ENCODE measurements around the gene P2RX5.
A peak's percentile ranks its signal among the peaks of the same experiment; 100 is the strongest.

Gene P2RX5

GRCh38 chr17:3667366-3668278, 28.3 kb downstream of the P2RX5 start:
- H3K27me3 ChIP-seq (ENCODE audit: control insufficient read depth in 1 of 2, insufficient read depth in 2 of 2, low read length in 2 of 2) = no peaks in the 10 kb centered on the region
- H3K27ac ChIP-seq (ENCODE audit: low read length) = peak overlapping the region; percentile 89
- H3K36me3 ChIP-seq (ENCODE audit: control insufficient read depth in 2 of 2, insufficient read depth in 2 of 2, low read length in 2 of 2) = peaks cover 8 to 11% of the 10 kb centered on the region in 2 donors
- peak overlapping the region; percentile 87 to 93 for H3K9ac ChIP-seq (ENCODE audit: low read length in 2 of 2)
- no peaks in the 10 kb centered on the region for H3K9me3 ChIP-seq (ENCODE audit: control insufficient read depth in 2 of 2, low read length in 2 of 2)
- peaks cover 35% of the 10 kb centered on the region for H3K4me1 ChIP-seq (ENCODE audit: control insufficient read depth, insufficient read depth, low read length)
- H3K4me3 ChIP-seq (ENCODE audit: low read length in 2 of 2) = peak overlapping the region; percentile 90 to 91

GRCh38 chr17:3666516-3666915, 29.4 kb downstream of the P2RX5 start:
- Histone ChIP-seq H3K9ac (ENCODE audit: low read length in 2 of 2) (peak overlapping the region; percentile 9 to 29), H3K4me3 (ENCODE audit: low read length in 2 of 2) (peak overlapping the region in 1 of 2 donors; percentile 8), H3K27ac (ENCODE audit: low read length) (no peak overlapping the region)

GRCh38 chr17:3665834-3666233, 30.1 kb downstream of the P2RX5 start:
- H3K27me3 ChIP-seq (ENCODE audit: control insufficient read depth in 1 of 2, insufficient read depth in 2 of 2, low read length in 2 of 2) = no peaks in the 10 kb centered on the region
- no peak overlapping the region for H3K9ac ChIP-seq (ENCODE audit: low read length in 2 of 2)
- no peak overlapping the region for H3K27ac ChIP-seq (ENCODE audit: low read length)
- peaks cover 8 to 10% of the 10 kb centered on the region in 2 donors for H3K36me3 ChIP-seq (ENCODE audit: control insufficient read depth in 2 of 2, insufficient read depth in 2 of 2, low read length in 2 of 2)
- peaks cover 35% of the 10 kb centered on the region for H3K4me1 ChIP-seq (ENCODE audit: control insufficient read depth, insufficient read depth, low read length)
- H3K9me3 ChIP-seq (ENCODE audit: control insufficient read depth in 2 of 2, low read length in 2 of 2) = no peaks in the 10 kb centered on the region
- H3K4me3 ChIP-seq (ENCODE audit: low read length in 2 of 2) = peak overlapping the region in 1 of 2 donors; percentile 8

More at GRCh38 chr17:3666516-3666915, 29.4 kb downstream of the P2RX5 start:
- Histone ChIP-seq H3K9me3 (ENCODE audit: control insufficient read depth in 2 of 2, low read length in 2 of 2) (no peaks in the 10 kb centered on the region), H3K4me1 (ENCODE audit: control insufficient read depth, insufficient read depth, low read length) (peaks cover 35% of the 10 kb centered on the region), H3K27me3 (ENCODE audit: control insufficient read depth in 1 of 2, insufficient read depth in 2 of 2, low read length in 2 of 2) (no peaks in the 10 kb centered on the region), H3K36me3 (ENCODE audit: control insufficient read depth in 2 of 2, insufficient read depth in 2 of 2, low read length in 2 of 2) (peaks cover 8% of the 10 kb centered on the region in 2 donors)

- no peaks in the 10 kb centered on the region for H3K27me3 ChIP-seq (ENCODE audit: control insufficient read depth in 1 of 2, insufficient read depth in 2 of 2, low read length in 2 of 2)
- peaks cover 33% of the 10 kb centered on the region for H3K4me1 ChIP-seq (ENCODE audit: control insufficient read depth, insufficient read depth, low read length)
- H3K27ac ChIP-seq (ENCODE audit: low read length) = no peak overlapping the region
- peaks cover 8 to 10% of the 10 kb centered on the region in 2 donors for H3K36me3 ChIP-seq (ENCODE audit: control insufficient read depth in 2 of 2, insufficient read depth in 2 of 2, low read length in 2 of 2)
- no peak overlapping the region for H3K9ac ChIP-seq (ENCODE audit: low read length in 2 of 2)
- no peaks in the 10 kb centered on the region for H3K9me3 ChIP-seq (ENCODE audit: control insufficient read depth in 2 of 2, low read length in 2 of 2)
- no peak overlapping the region for H3K4me3 ChIP-seq (ENCODE audit: low read length in 2 of 2)
Observed at GRCh38 chr17:3663102-3664011, 32.6 kb downstream of the P2RX5 start.

GRCh38 chr17:3660311-3660891, 35.6 kb downstream of the P2RX5 start:
- Histone ChIP-seq H3K9me3 (ENCODE audit: control insufficient read depth in 2 of 2, low read length in 2 of 2) (no peaks in the 10 kb centered on the region), H3K4me3 (ENCODE audit: low read length in 2 of 2) (no peak overlapping the region), H3K27ac (ENCODE audit: low read length) (no peak overlapping the region), H3K9ac (ENCODE audit: low read length in 2 of 2) (no peak overlapping the region), H3K4me1 (ENCODE audit: control insufficient read depth, insufficient read depth, low read length) (peaks cover 14% of the 10 kb centered on the region), H3K36me3 (ENCODE audit: control insufficient read depth in 2 of 2, insufficient read depth in 2 of 2, low read length in 2 of 2) (peaks cover 8 to 12% of the 10 kb centered on the region in 2 donors), H3K27me3 (ENCODE audit: control insufficient read depth in 1 of 2, insufficient read depth in 2 of 2, low read length in 2 of 2) (no peaks in the 10 kb centered on the region)

GRCh38 chr17:3659541-3660111, 36.3 kb downstream of the P2RX5 start:
- Histone ChIP-seq H3K9ac (ENCODE audit: low read length in 2 of 2) (no peak overlapping the region), H3K4me1 (ENCODE audit: control insufficient read depth, insufficient read depth, low read length) (peaks cover 14% of the 10 kb centered on the region), H3K9me3 (ENCODE audit: control insufficient read depth in 2 of 2, low read length in 2 of 2) (no peaks in the 10 kb centered on the region), H3K27me3 (ENCODE audit: control insufficient read depth in 1 of 2, insufficient read depth in 2 of 2, low read length in 2 of 2) (no peaks in the 10 kb centered on the region), H3K27ac (ENCODE audit: low read length) (peak overlapping the region; percentile 53), H3K4me3 (ENCODE audit: low read length in 2 of 2) (no peak overlapping the region), H3K36me3 (ENCODE audit: control insufficient read depth in 2 of 2, insufficient read depth in 2 of 2, low read length in 2 of 2) (peaks cover 7 to 12% of the 10 kb centered on the region in 2 donors)

GRCh38 chr17:3658784-3659449, 37.0 kb downstream of the P2RX5 start:
- no peak overlapping the region for H3K9ac ChIP-seq (ENCODE audit: low read length in 2 of 2)

GRCh38 chr17:3657874-3658783, 37.8 kb downstream of the P2RX5 start:
- Histone ChIP-seq H3K36me3 (ENCODE audit: control insufficient read depth in 2 of 2, insufficient read depth in 2 of 2, low read length in 2 of 2) (peaks cover 0 to 4% of the 10 kb centered on the region in 2 donors), H3K27me3 (ENCODE audit: control insufficient read depth in 1 of 2, insufficient read depth in 2 of 2, low read length in 2 of 2) (no peaks in the 10 kb centered on the region), H3K27ac (ENCODE audit: low read length) (no peak overlapping the region), H3K4me3 (ENCODE audit: low read length in 2 of 2) (no peak overlapping the region), H3K9me3 (ENCODE audit: control insufficient read depth in 2 of 2, low read length in 2 of 2) (no peaks in the 10 kb centered on the region), H3K4me1 (ENCODE audit: control insufficient read depth, insufficient read depth, low read length) (peaks cover 14% of the 10 kb centered on the region), H3K9ac (ENCODE audit: low read length in 2 of 2) (no peak overlapping the region)

More at GRCh38 chr17:3658784-3659449, 37.0 kb downstream of the P2RX5 start:
- Histone ChIP-seq H3K4me3 (ENCODE audit: low read length in 2 of 2) (no peak overlapping the region), H3K36me3 (ENCODE audit: control insufficient read depth in 2 of 2, insufficient read depth in 2 of 2, low read length in 2 of 2) (peaks cover 0 to 6% of the 10 kb centered on the region in 2 donors), H3K4me1 (ENCODE audit: control insufficient read depth, insufficient read depth, low read length) (peaks cover 14% of the 10 kb centered on the region), H3K27ac (ENCODE audit: low read length) (peak overlapping the region; percentile 53), H3K27me3 (ENCODE audit: control insufficient read depth in 1 of 2, insufficient read depth in 2 of 2, low read length in 2 of 2) (no peaks in the 10 kb centered on the region), H3K9me3 (ENCODE audit: control insufficient read depth in 2 of 2, low read length in 2 of 2) (no peaks in the 10 kb centered on the region)

- H3K9me3 ChIP-seq (ENCODE audit: control insufficient read depth in 2 of 2, low read length in 2 of 2) = no peaks in the 10 kb centered on the region
- peaks cover 14% of the 10 kb centered on the region for H3K4me1 ChIP-seq (ENCODE audit: control insufficient read depth, insufficient read depth, low read length)
- no peak overlapping the region for H3K4me3 ChIP-seq (ENCODE audit: low read length in 2 of 2)
- no peaks in the 10 kb centered on the region for H3K27me3 ChIP-seq (ENCODE audit: control insufficient read depth in 1 of 2, insufficient read depth in 2 of 2, low read length in 2 of 2)
- no peak overlapping the region for H3K27ac ChIP-seq (ENCODE audit: low read length)
- H3K36me3 ChIP-seq (ENCODE audit: control insufficient read depth in 2 of 2, insufficient read depth in 2 of 2, low read length in 2 of 2) = peaks cover 0 to 4% of the 10 kb centered on the region in 2 donors
- H3K9ac ChIP-seq (ENCODE audit: low read length in 2 of 2) = no peak overlapping the region
Observed at GRCh38 chr17:3657588-3657869, 38.4 kb downstream of the P2RX5 start.
